KG1 (cell line): Measurements from ENCODE around the gene DNAJC4.
A peak's percentile ranks its signal among the peaks of the same experiment; 100 is the strongest.
"Not testable (repeated sequence)": the region's sequence is repeated elsewhere in the genome, so short reads cannot be mapped to it uniquely, and the experiment has no call there.

Source experiments
- DNase-seq: peaks from one replicate; lab custom pipeline; 2025; lab: John Stamatoyannopoulos, UW

The DNAJC4 gene

GRCh38 chr11:64245797-64246620 lies 15.7 kb downstream of the DNAJC4 start:
- no peak for DNase-seq

- DNase-seq: not testable (repeated sequence)
These were observed 16.2 kb downstream of the DNAJC4 start for GRCh38 chr11:64246621-64246870.

GRCh38 chr11:64246871-64247728 lies 16.8 kb downstream of the DNAJC4 start, which contains the start of gene PPP1R14B:
Gene PPP1R14B (minus strand): TSS chr11:64246943. CDS start chr11:64246673, 270 bp downstream.
- DNase-seq: peak; percentile 73

- no peak for DNase-seq
These were observed 17.6 kb downstream of the DNAJC4 start for GRCh38 chr11:64247729-64248531.

- DNase-seq: no peak
These were observed 18.2 kb downstream of the DNAJC4 start for GRCh38 chr11:64248578-64248977.

- no peak for DNase-seq
These were observed 18.7 kb downstream of the DNAJC4 start for GRCh38 chr11:64249038-64249437.

- no peak for DNase-seq
These were observed 19.4 kb downstream of the DNAJC4 start for GRCh38 chr11:64249563-64250414.

GRCh38 chr11:64250415-64251015 lies 20.2 kb downstream of the DNAJC4 start:
- DNase-seq: no peak

- peak; percentile 68 for DNase-seq
These were observed 20.8 kb downstream of the DNAJC4 start, which contains the start of gene PLCB3 for GRCh38 chr11:64251016-64251752. Gene PLCB3 (plus strand): TSS chr11:64251530. CDS start chr11:64251650, 120 bp downstream.

GRCh38 chr11:64251753-64252002 lies 21.3 kb downstream of the DNAJC4 start:
- no peak for DNase-seq

GRCh38 chr11:64252003-64252872 lies 21.9 kb downstream of the DNAJC4 start:
- DNase-seq: no peak

- DNase-seq: no peak
These were observed 22.7 kb downstream of the DNAJC4 start for GRCh38 chr11:64253043-64253442.

GRCh38 chr11:64253481-64253880 lies 23.1 kb downstream of the DNAJC4 start:
- DNase-seq: no peak

- no peak for DNase-seq
These were observed 24.0 kb downstream of the DNAJC4 start for GRCh38 chr11:64254326-64254725.

GRCh38 chr11:64255135-64256128 lies 25.1 kb downstream of the DNAJC4 start:
- DNase-seq: no peak

GRCh38 chr11:64256300-64256699 lies 26.0 kb downstream of the DNAJC4 start:
- DNase-seq: no peak

GRCh38 chr11:64258356-64258755 lies 28.0 kb downstream of the DNAJC4 start:
- DNase-seq: no peak

- DNase-seq: no peak
These were observed 28.7 kb downstream of the DNAJC4 start for GRCh38 chr11:64258946-64259532.
